AG10803 (cell line): ENCODE results near the gene PCSK7.

Experiments used
- DNase-seq: peaks from one replicate; pipeline ENCODE4 v3.0.0; 2010; ENCODE audit warnings: low read depth
- H3K4me3 ChIP-seq: 2 replicates; pipeline ENCODE4 v1.5.1; 2011; ENCODE audit warnings: mild to moderate bottlenecking, low read length, control low read depth
- CTCF ChIP-seq: conservative IDR thresholded peaks from 2 replicates; pipeline ENCODE4 v1.5.1; 2011; ENCODE audit warnings: mild to moderate bottlenecking, low read length, control low read depth, inconsistent platforms

The PCSK7 gene

GRCh38 chr11:117225553-117226170 lies 6.2 kb downstream of the PCSK7 start:
- H3K4me3 ChIP-seq = no peak overlapping the region
- TF ChIP-seq CTCF = no peak
- no peak for DNase-seq

- TF ChIP-seq CTCF = no peak
- DNase-seq = no peak
- H3K4me3 ChIP-seq = no peak overlapping the region
Measured at GRCh38 chr11:117223741-117224689, 7.9 kb downstream of the PCSK7 start.

GRCh38 chr11:117222991-117223740 lies 8.7 kb downstream of the PCSK7 start:
- H3K4me3 ChIP-seq = no peak overlapping the region
- DNase-seq = no peak
- no peak for TF ChIP-seq CTCF

- DNase-seq = peak; percentile 29
- no peak; the same call in 1 of the 2 replicates for TF ChIP-seq CTCF
- no peak overlapping the region for H3K4me3 ChIP-seq
Measured at GRCh38 chr11:117221775-117222517, 9.9 kb downstream of the PCSK7 start.

- DNase-seq = no peak
- TF ChIP-seq CTCF = no peak
- H3K4me3 ChIP-seq = no peak overlapping the region
Measured at GRCh38 chr11:117220999-117221774, 10.7 kb downstream of the PCSK7 start.

- no peak overlapping the region for H3K4me3 ChIP-seq
- TF ChIP-seq CTCF = no peak
- no peak for DNase-seq
Measured at GRCh38 chr11:117220568-117220967, 11.3 kb downstream of the PCSK7 start.
